B cell (primary cell): ENCODE measurements around the gene SERINC5. TPM values are rescaled to one million over a fixed set of nuclear protein-coding genes. Genes with fewer than 3 reads are reported as not detected.

Experiments
- ATAC-seq: fragments of 200-7000 bp; cut with Tn5 transposase; one replicate; pipeline ENCODE4 v1.10.0; 2021; ENCODE audit warnings: low read depth, mild to moderate bottlenecking, moderate number of reproducible peaks, moderate library complexity
- CTCF ChIA-PET: fragments of 350-600 bp; sonication (Branson Sonifier 250); formaldehyde crosslinking; loops from one replicate; lab custom pipeline; 2021; ENCODE audit warnings: antibody characterized with exemption, inconsistent platforms; lab: Charles Lee
- POLR2A ChIA-PET: fragments of 350-600 bp; sonication (Branson Sonifier 250); formaldehyde crosslinking; loops from one replicate; lab custom pipeline; 2021; ENCODE audit warnings: antibody characterized with exemption; lab: Charles Lee
- DNase-seq: peaks from one replicate; pipeline ENCODE4 v3.0.0; 2013
- H2AFZ ChIP-seq: 2 replicates; pipeline ENCODE4 v1.6.1; 2012; ENCODE audit warnings: mild to moderate bottlenecking, low read depth, low read length; ENCODE audit not compliant: insufficient read depth, poor library complexity, severe bottlenecking
- H3K27ac ChIP-seq, 2 donors: 1 replicate in 1 of 2; 2 replicates in 1 of 2; pipeline ENCODE4 v1.5.1; 2012 to 2013; ENCODE audit warnings: low read length in 2 of 2, mild to moderate bottlenecking in 2 of 2, moderate library complexity in 1 of 2
- H3K27me3 ChIP-seq, 4 experiments: fragments of 200-600 bp in 1 of 4; sonication (generic) in 1 of 4; replicated peaks in 1 of 4; 1 replicate in 2 of 4; 2 replicates in 2 of 4; pipeline versions ENCODE4 v1.6.1 to v1.7.0; 2013 to 2016; ENCODE audit warnings: low read length in 3 of 4, mild to moderate bottlenecking in 2 of 4, mixed read lengths in 1 of 4, moderate library complexity in 1 of 4; ENCODE audit not compliant: insufficient read depth in 4 of 4, control insufficient read depth in 3 of 4; ENCODE audit errors: control extremely low read depth in 1 of 4
- H3K36me3 ChIP-seq, 2 experiments: replicated peaks in 1 of 2; 1 replicate in 1 of 2; 2 replicates in 1 of 2; pipeline versions ENCODE4 v1.6.1 to v1.7.1; 2013; ENCODE audit warnings: low read length in 1 of 2; ENCODE audit not compliant: insufficient read depth in 2 of 2, control insufficient read depth in 1 of 2; ENCODE audit errors: control extremely low read depth in 1 of 2, extremely low read depth in 1 of 2
- H3K4me1 ChIP-seq, 2 donors: fragments of 200-600 bp in 1 of 2; sonication (generic) in 1 of 2; 1 replicate in 1 of 2; 2 replicates in 1 of 2; pipeline versions ENCODE4 v1.5.1 to v1.6.1; 2013 to 2017; ENCODE audit warnings: low read length in 2 of 2; ENCODE audit not compliant: control insufficient read depth in 2 of 2, insufficient read depth in 2 of 2
- H3K4me2 ChIP-seq: replicated peaks from 2 replicates; pipeline ENCODE3; 2012; ENCODE audit warnings: mild to moderate bottlenecking, low read depth, low read length; ENCODE audit not compliant: poor library complexity, severe bottlenecking
- H3K4me3 ChIP-seq, 5 experiments: fragments of 200-600 bp in 1 of 5; sonication (generic) in 1 of 5; 1 replicate in 3 of 5; 2 replicates in 2 of 5; pipeline versions ENCODE4 v1.5.1 to v1.7.0; 2011 to 2016; ENCODE audit warnings: low read length in 4 of 5, mild to moderate bottlenecking in 4 of 5, low read depth in 2 of 5, control low read depth in 1 of 5, moderate library complexity in 1 of 5; ENCODE audit not compliant: insufficient read depth in 1 of 5; ENCODE audit errors: control extremely low read depth in 1 of 5, extremely low read depth in 1 of 5
- H3K79me2 ChIP-seq: fragments of 200-600 bp; sonication (generic); one replicate; pipeline ENCODE4 v1.6.0; 2016; ENCODE audit warnings: low read length; ENCODE audit not compliant: control insufficient read depth, insufficient read depth
- H3K9ac ChIP-seq: fragments of 200-600 bp; sonication (generic); 2 replicates; pipeline ENCODE4 v1.6.1; 2017; ENCODE audit warnings: mild to moderate bottlenecking, low read length, moderate library complexity
- H3K9me3 ChIP-seq, 3 donors: one replicate each; pipeline versions ENCODE4 v1.6.1 to v1.7.1; 2013; ENCODE audit warnings: low read length in 2 of 3; ENCODE audit not compliant: control insufficient read depth in 2 of 3, insufficient read depth in 1 of 3; ENCODE audit errors: control extremely low read depth in 1 of 3
- H4K20me1 ChIP-seq: 2 replicates; pipeline ENCODE4 v1.6.0; 2012; ENCODE audit warnings: mild to moderate bottlenecking, low read length; ENCODE audit not compliant: insufficient read depth, control insufficient read depth, poor library complexity, severe bottlenecking
- H3K27ac Mint-ChIP-seq: one replicate; pipeline ENCODE4 v1.8.0; 2021; ENCODE audit warnings: mixed read lengths
- H3K27me3 Mint-ChIP-seq: one replicate; pipeline ENCODE4 v1.8.0; 2021; ENCODE audit warnings: mixed read lengths
- H3K4me1 Mint-ChIP-seq: one replicate; pipeline ENCODE4 v1.8.0; 2021; ENCODE audit warnings: mixed read lengths
- H3K4me3 Mint-ChIP-seq: one replicate; pipeline ENCODE4 v1.8.0; 2021; ENCODE audit warnings: mixed read lengths
- H3K9me3 Mint-ChIP-seq: one replicate; pipeline ENCODE4 v1.8.0; 2022; ENCODE audit warnings: mixed read lengths; ENCODE audit not compliant: insufficient read depth
- CTCF ChIP-seq: fragments of 200-600 bp; IDR thresholded peaks from one replicate; pipeline ENCODE4 v1.8.0; 2022; ENCODE audit warnings: antibody characterized with exemption, mild to moderate bottlenecking
- EZH2 ChIP-seq: IDR thresholded peaks from 2 replicates; pipeline ENCODE4 v1.6.1; 2012; ENCODE audit warnings: borderline replicate concordance, low read depth, mild to moderate bottlenecking, moderate library complexity, low read length; ENCODE audit not compliant: insufficient read depth, poor library complexity, severe bottlenecking
- WGBS: methylation state at CpG from one replicate; pipeline ENCODE4 v1.1.5; 2013; ENCODE audit warnings: missing lambda C conversion rate; ENCODE audit not compliant: insufficient coverage; 5-methylcytosine and 5-hydroxymethylcytosine counted together
- intact Hi-C: fragments of 100-400 bp; cut with micrococcal nuclease; formaldehyde crosslinking; loops from one replicate; pipeline ENCODE4 v1.10.0; 2022
- polyA plus RNA-seq: library from polyadenylated mRNA; depleted of rRNA; stranded (reverse); fragments of >200 nt; gene quantifications from 2 replicates; pipeline ENCODE4 v1.2.3, GENCODE V29; 2012
- total RNA-seq, 2 donors: library from RNA; stranded (reverse); fragments of 120-200 nt in 1 of 2; gene quantifications; 1 replicate in 1 of 2; 2 replicates in 1 of 2; pipeline versions ENCODE4 v1.2.3 to v1.2.4, GENCODE V29; 2013 to 2022

The SERINC5 gene
- total and polyA plus RNA-seq, 2 donors (not counting 1 experiment from before 2014, with no cell fraction given): 2.4 to 9.5 TPM

- Mint-ChIP-seq H3K27me3 (no peaks in the 10 kb centered on the region), H3K4me1 (peaks cover 28% of the 10 kb centered on the region), H3K4me3 (no peak overlapping the region), H3K9me3 (no peaks in the 10 kb centered on the region), H3K27ac (no peak overlapping the region)
- intact Hi-C loops: no loop called here
- Histone ChIP-seq H3K79me2 (peaks cover 3% of the 10 kb centered on the region), H3K36me3 (no peaks in the 10 kb centered on the region), H3K4me1 (peaks cover 17 to 20% of the 10 kb centered on the region in 2 donors), H2AFZ (no peak overlapping the region), H3K9ac (no peak overlapping the region), H3K4me3 (no peak overlapping the region), H3K27ac (no peak overlapping the region), H3K27me3 (no peaks in the 10 kb centered on the region), H4K20me1 (no peaks in the 10 kb centered on the region), H3K4me2 (no peak overlapping the region), H3K9me3 (no peaks in the 10 kb centered on the region)
- no peak for ATAC-seq
- no peak for TF ChIP-seq CTCF
- no peak for TF ChIP-seq EZH2
- ChIA-PET CTCF (interaction anchor here (0.6 kb wide), 1 partner anchor 81 kb away, joined by 3 read pairs; no protein-coding TSS in a partner anchor), POLR2A (no interaction called here)
- DNase-seq: no peak
- WGBS: 97% methylated on average over 3 of the region's 6 CpGs
Measured at GRCh38 chr5:80195837-80196400, 59.9 kb downstream of the SERINC5 start.

GRCh38 chr5:80194468-80194867 lies 61.4 kb downstream of the SERINC5 start:
- no peak overlapping the region for H3K27ac Mint-ChIP-seq
- Histone ChIP-seq H3K4me3 (no peak overlapping the region), H3K79me2 (peaks cover 6% of the 10 kb centered on the region)

More at GRCh38 chr5:80194468-80194867, 61.4 kb downstream of the SERINC5 start:
- intact Hi-C loops: no loop called here
- Histone ChIP-seq H4K20me1 (no peaks in the 10 kb centered on the region), H3K36me3 (no peaks in the 10 kb centered on the region), H3K9ac (no peak overlapping the region), H3K4me2 (no peak overlapping the region), H3K27ac (no peak overlapping the region), H2AFZ (no peak overlapping the region), H3K4me1 (peaks cover 22 to 29% of the 10 kb centered on the region in 2 donors), H3K9me3 (no peaks in the 10 kb centered on the region), H3K27me3 (no peaks in the 10 kb centered on the region)
- POLR2A ChIA-PET: no interaction called here
- Mint-ChIP-seq H3K9me3 (no peaks in the 10 kb centered on the region), H3K4me1 (peaks cover 37% of the 10 kb centered on the region), H3K4me3 (no peak overlapping the region), H3K27me3 (no peaks in the 10 kb centered on the region)
- ATAC-seq (no peak), DNase-seq (no peak)
- no peak for TF ChIP-seq CTCF
- CTCF ChIA-PET: no interaction called here
- 90% methylated on average over 1 of the region's 4 CpGs for WGBS
